HepG2 (cell line): ENCODE results near the gene TCFL5. TPM values are rescaled to one million over a fixed set of nuclear protein-coding genes. Genes with fewer than 3 reads are reported as not detected.

Experiments
- BRD4 ChIP-seq: sonication (generic); formaldehyde crosslinking; IDR thresholded peaks from 2 replicates; pipeline ENCODE4 v1.4.0; 2020; ENCODE audit warnings: missing genetic modification reagents
- DDIT3 ChIP-seq: sonication (generic); formaldehyde crosslinking; IDR thresholded peaks from 2 replicates; pipeline ENCODE4 v1.4.0; 2020; ENCODE audit warnings: mild to moderate bottlenecking, missing genetic modification reagents
- GFI1 ChIP-seq: sonication (generic); formaldehyde crosslinking; IDR thresholded peaks from 2 replicates; pipeline ENCODE4 v1.5.0; 2020; ENCODE audit warnings: missing genetic modification reagents, mild to moderate bottlenecking, borderline replicate concordance
- HNRNPLL ChIP-seq: fragments of 200-400 bp; formaldehyde crosslinking; IDR thresholded peaks from 2 replicates; pipeline ENCODE4 v1.6.1; 2017; ENCODE audit warnings: mild to moderate bottlenecking, low read depth, low read length; ENCODE audit not compliant: poor library complexity, severe bottlenecking
- LBX2 ChIP-seq: sonication (generic); formaldehyde crosslinking; IDR thresholded peaks from 2 replicates; pipeline ENCODE4 v1.5.0; 2020; ENCODE audit warnings: missing genetic modification reagents, mild to moderate bottlenecking, borderline replicate concordance
- NCOR1 ChIP-seq: fragments of 200-600 bp; sonication (generic); IDR thresholded peaks from 2 replicates; pipeline ENCODE4 v1.7.0; 2017; ENCODE audit warnings: antibody characterized with exemption, low read length, borderline replicate concordance
- NFRKB ChIP-seq: fragments of 450-650 bp; IDR thresholded peaks from 2 replicates; pipeline ENCODE4 v1.6.1; 2017
- PCBP1 ChIP-seq: fragments of 200-400 bp; formaldehyde crosslinking; IDR thresholded peaks from 2 replicates; pipeline ENCODE4 v1.6.1; 2017; ENCODE audit warnings: mild to moderate bottlenecking, low read depth, low read length, borderline replicate concordance
- PCBP2 ChIP-seq: fragments of 200-400 bp; formaldehyde crosslinking; optimal IDR thresholded peaks from 2 replicates; pipeline ENCODE3; 2018; ENCODE audit warnings: low read length, low read depth; ENCODE audit not compliant: poor library complexity, severe bottlenecking
- TARDBP ChIP-seq: sonication (generic); formaldehyde crosslinking; IDR thresholded peaks from 2 replicates; pipeline ENCODE4 v1.8.0; 2022; ENCODE audit warnings: mild to moderate bottlenecking, missing genetic modification reagents
- ZBTB46 ChIP-seq: sonication (generic); formaldehyde crosslinking; IDR thresholded peaks from 2 replicates; pipeline ENCODE4 v1.4.0; 2020; ENCODE audit warnings: mild to moderate bottlenecking, missing genetic modification reagents, borderline replicate concordance
- ZNF329 ChIP-seq: sonication (generic); formaldehyde crosslinking; IDR thresholded peaks from 2 replicates; pipeline ENCODE4 v1.9.0; 2021; ENCODE audit warnings: low read depth, mild to moderate bottlenecking, missing genetic modification reagents
- ZNF776 ChIP-seq: sonication (generic); formaldehyde crosslinking; IDR thresholded peaks from 2 replicates; pipeline ENCODE4 v1.4.0; 2020; ENCODE audit warnings: mild to moderate bottlenecking, missing genetic modification reagents
- ZNF790 ChIP-seq: sonication (generic); formaldehyde crosslinking; IDR thresholded peaks from 2 replicates; pipeline ENCODE4 v1.8.0; 2022; ENCODE audit warnings: missing genetic modification reagents, mild to moderate bottlenecking, borderline replicate concordance
- polyA plus RNA-seq, 8 experiments: library from polyadenylated mRNA; depleted of rRNA in 3 of 8; stranded (reverse) in 7 of 8; unstranded in 1 of 8; fragments of >200 nt; fragmentation: Illumina TruSeq in 4 of 8; extraction: Trizol in 4 of 8; gene quantifications; 2 replicates each; pipeline versions ENCODE4 v1.2.1 to v1.2.3, GENCODE V29; 2011 to 2016; ENCODE audit warnings: low read depth in 4 of 8, missing spikeins in 1 of 8, mixed read lengths in 1 of 8; ENCODE audit not compliant: insufficient read depth in 1 of 8
- total RNA-seq, 5 experiments: library from RNA; depleted of rRNA; stranded (reverse); fragments of >200 nt; fragmentation: Illumina TruSeq; extraction: Trizol; gene quantifications; 2 replicates each; pipeline ENCODE4 v1.2.3, GENCODE V29; 2016; ENCODE audit warnings: low read depth in 1 of 5
- TF ChIP-seq, protein P1 (sequence below): sonication (generic); formaldehyde crosslinking; IDR thresholded peaks from 2 replicates; pipeline ENCODE4 v1.9.0; 2021; ENCODE audit warnings: missing genetic modification reagents, borderline replicate concordance
- TF ChIP-seq, protein P2 (sequence below): sonication (generic); formaldehyde crosslinking; IDR thresholded peaks from 2 replicates; pipeline ENCODE4 v1.4.0; 2020; ENCODE audit warnings: missing genetic modification reagents
- TF ChIP-seq, protein P3 (sequence below): sonication (generic); formaldehyde crosslinking; IDR thresholded peaks from 2 replicates; pipeline ENCODE4 v1.8.1; 2023; ENCODE audit warnings: mild to moderate bottlenecking, missing genetic modification reagents, borderline replicate concordance
- TF ChIP-seq, protein P4 (sequence below): sonication (generic); formaldehyde crosslinking; IDR thresholded peaks from 2 replicates; pipeline ENCODE4 v1.9.0; 2022; ENCODE audit warnings: low read depth, missing genetic modification reagents

Gene TCFL5
- total and polyA plus RNA-seq, 2 of the 13 experiments (the other 11 are each of a cell fraction or from before 2014, with no cell fraction given): 14.8 to 20.0 TPM

DNA sequence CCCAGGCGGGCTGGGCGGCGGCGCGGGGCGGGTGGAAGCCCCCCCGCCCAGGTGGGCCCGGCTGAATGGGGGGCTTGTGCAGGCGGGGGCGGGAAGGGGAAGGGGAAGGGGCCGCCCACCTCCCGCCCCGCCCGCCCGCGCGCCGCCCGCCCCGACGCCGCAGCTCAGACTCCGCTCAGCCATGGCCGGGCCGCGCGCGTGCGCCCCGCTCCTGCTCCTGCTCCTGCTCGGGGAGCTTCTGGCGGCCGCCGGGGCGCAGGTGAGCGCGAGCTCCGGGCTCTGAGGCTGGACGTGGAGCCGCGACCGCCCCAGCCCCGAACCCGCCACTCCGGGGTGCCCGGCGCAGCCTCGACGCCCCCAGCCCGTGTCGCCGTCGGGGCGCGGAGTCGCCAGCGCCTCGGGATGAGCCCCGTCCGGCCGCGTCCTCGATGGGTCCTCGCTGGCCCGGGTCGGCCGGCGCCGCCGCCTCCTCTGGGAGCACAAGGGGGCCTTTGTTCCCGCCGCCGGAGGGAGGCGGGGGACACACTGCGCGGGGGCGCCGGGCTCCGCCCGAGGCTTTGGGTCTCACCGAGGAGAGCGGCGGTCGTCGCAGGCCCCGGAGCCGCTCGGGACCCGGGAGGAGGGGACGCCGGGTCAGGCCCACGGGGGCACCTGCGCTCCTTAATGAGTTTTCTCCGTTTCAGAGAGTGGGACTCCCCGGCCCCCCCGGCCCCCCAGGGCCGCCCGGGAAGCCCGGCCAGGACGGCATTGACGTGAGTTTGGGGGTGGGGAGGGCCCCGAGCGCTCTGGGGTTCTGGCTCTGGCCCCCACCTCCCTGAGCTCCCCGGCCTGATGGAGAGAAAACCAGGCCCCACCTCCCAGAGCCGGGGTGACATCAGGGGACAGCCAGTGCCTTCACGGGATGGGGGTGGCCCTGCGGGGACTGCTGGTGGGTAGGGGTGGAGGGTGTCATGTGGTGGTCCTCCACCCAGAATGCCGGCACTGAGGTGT is 44.4 kb downstream of the TCFL5 start, which contains the start of gene COL9A3 (continued):
- no peak for TF ChIP-seq ZBTB46 (CRISPR knock-in tag)
- 0 out of 2 replicates have a peak, but pooled peaks have one; percentile 7 for TF ChIP-seq ZNF776 (CRISPR knock-in tag)
- TF ChIP-seq, protein P1, sequence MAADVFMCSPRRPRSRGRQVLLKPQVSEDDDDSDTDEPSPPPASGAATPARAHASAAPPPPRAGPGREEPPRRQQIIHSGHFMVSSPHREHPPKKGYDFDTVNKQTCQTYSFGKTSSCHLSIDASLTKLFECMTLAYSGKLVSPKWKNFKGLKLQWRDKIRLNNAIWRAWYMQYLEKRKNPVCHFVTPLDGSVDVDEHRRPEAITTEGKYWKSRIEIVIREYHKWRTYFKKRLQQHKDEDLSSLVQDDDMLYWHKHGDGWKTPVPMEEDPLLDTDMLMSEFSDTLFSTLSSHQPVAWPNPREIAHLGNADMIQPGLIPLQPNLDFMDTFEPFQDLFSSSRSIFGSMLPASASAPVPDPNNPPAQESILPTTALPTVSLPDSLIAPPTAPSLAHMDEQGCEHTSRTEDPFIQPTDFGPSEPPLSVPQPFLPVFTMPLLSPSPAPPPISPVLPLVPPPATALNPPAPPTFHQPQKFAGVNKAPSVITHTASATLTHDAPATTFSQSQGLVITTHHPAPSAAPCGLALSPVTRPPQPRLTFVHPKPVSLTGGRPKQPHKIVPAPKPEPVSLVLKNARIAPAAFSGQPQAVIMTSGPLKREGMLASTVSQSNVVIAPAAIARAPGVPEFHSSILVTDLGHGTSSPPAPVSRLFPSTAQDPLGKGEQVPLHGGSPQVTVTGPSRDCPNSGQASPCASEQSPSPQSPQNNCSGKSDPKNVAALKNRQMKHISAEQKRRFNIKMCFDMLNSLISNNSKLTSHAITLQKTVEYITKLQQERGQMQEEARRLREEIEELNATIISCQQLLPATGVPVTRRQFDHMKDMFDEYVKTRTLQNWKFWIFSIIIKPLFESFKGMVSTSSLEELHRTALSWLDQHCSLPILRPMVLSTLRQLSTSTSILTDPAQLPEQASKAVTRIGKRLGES: no peak
- TF ChIP-seq, protein P2, sequence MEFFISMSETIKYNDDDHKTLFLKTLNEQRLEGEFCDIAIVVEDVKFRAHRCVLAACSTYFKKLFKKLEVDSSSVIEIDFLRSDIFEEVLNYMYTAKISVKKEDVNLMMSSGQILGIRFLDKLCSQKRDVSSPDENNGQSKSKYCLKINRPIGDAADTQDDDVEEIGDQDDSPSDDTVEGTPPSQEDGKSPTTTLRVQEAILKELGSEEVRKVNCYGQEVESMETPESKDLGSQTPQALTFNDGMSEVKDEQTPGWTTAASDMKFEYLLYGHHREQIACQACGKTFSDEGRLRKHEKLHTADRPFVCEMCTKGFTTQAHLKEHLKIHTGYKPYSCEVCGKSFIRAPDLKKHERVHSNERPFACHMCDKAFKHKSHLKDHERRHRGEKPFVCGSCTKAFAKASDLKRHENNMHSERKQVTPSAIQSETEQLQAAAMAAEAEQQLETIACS (CRISPR knock-in tag): 0 out of 2 replicates have a peak, but pooled peaks have one; percentile 32
- TF ChIP-seq PCBP2: no peak
- TF ChIP-seq DDIT3 (CRISPR knock-in tag): no peak
- peak; percentile 44 for TF ChIP-seq BRD4 (CRISPR knock-in tag)
- TF ChIP-seq NFRKB: no peak
- TF ChIP-seq TARDBP (CRISPR knock-in tag): 0 out of 2 replicates have a peak, but pooled peaks have one; percentile 50
- no peak for TF ChIP-seq GFI1
- TF ChIP-seq, protein P3, sequence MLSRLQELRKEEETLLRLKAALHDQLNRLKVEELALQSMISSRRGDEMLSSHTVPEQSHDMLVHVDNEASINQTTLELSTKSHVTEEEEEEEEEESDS (CRISPR knock-in tag): 0 out of 2 replicates have a peak, but pooled peaks have one; percentile 49
- no peak for TF ChIP-seq ZNF790
- no peak; the same call in 1 of the 2 replicates for TF ChIP-seq ZNF329
- 0 out of 2 replicates have a peak, but pooled peaks have one; percentile 42 for TF ChIP-seq PCBP1
- TF ChIP-seq, protein P4, sequence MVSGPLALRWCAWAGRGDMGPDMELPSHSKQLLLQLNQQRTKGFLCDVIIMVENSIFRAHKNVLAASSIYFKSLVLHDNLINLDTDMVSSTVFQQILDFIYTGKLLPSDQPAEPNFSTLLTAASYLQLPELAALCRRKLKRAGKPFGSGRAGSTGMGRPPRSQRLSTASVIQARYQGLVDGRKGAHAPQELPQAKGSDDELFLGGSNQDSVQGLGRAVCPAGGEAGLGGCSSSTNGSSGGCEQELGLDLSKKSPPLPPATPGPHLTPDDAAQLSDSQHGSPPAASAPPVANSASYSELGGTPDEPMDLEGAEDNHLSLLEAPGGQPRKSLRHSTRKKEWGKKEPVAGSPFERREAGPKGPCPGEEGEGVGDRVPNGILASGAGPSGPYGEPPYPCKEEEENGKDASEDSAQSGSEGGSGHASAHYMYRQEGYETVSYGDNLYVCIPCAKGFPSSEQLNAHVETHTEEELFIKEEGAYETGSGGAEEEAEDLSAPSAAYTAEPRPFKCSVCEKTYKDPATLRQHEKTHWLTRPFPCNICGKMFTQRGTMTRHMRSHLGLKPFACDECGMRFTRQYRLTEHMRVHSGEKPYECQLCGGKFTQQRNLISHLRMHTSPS (CRISPR knock-in tag): no peak
- TF ChIP-seq NCOR1: no peak
- no peak for TF ChIP-seq LBX2 (CRISPR knock-in tag)
- TF ChIP-seq HNRNPLL: peak; percentile 21
